CD14-positive monocyte (primary cell): ENCODE data around the gene GNB3. TPM values are rescaled to one million over a fixed set of nuclear protein-coding genes. Genes with fewer than 3 reads are reported as not detected.
A peak's percentile ranks its signal among the peaks of the same experiment; 100 is the strongest.

Experiments
- DNase-seq, 3 donors: peaks; one replicate each; pipeline ENCODE4 v3.0.0-alpha.2; 2011 to 2022
- H2AFZ ChIP-seq: 2 replicates; pipeline ENCODE4 v1.6.0; 2012; ENCODE audit warnings: mild to moderate bottlenecking, low read depth, low read length, inconsistent platforms; ENCODE audit not compliant: insufficient read depth, poor library complexity, severe bottlenecking
- H3K27ac ChIP-seq, 2 donors: 1 replicate in 1 of 2; 2 replicates in 1 of 2; pipeline ENCODE4 v1.5.1; 2012 to 2013; ENCODE audit warnings: low read length in 2 of 2, control low read depth in 1 of 2, inconsistent platforms in 1 of 2, low read depth in 1 of 2, mild to moderate bottlenecking in 1 of 2
- H3K27me3 ChIP-seq, 2 donors: one replicate each; pipeline versions ENCODE4 v1.6.0 to v1.6.1; 2011 to 2013; ENCODE audit warnings: low read length in 2 of 2; ENCODE audit not compliant: control insufficient read depth in 2 of 2, insufficient read depth in 2 of 2
- H3K36me3 ChIP-seq, 2 donors: replicated peaks in 1 of 2; 1 replicate in 1 of 2; 2 replicates in 1 of 2; pipeline versions ENCODE4 v1.5.1 to v1.6.1; 2012 to 2013; ENCODE audit warnings: low read length in 2 of 2, control low read depth in 1 of 2, inconsistent platforms in 1 of 2, mild to moderate bottlenecking in 1 of 2; ENCODE audit not compliant: insufficient read depth in 2 of 2, control insufficient read depth in 1 of 2
- H3K4me1 ChIP-seq, 2 donors: 1 replicate in 1 of 2; 2 replicates in 1 of 2; pipeline versions ENCODE4 v1.5.1 to v1.6.1; 2012 to 2013; ENCODE audit warnings: low read length in 2 of 2, control low read depth in 1 of 2, inconsistent platforms in 1 of 2, mild to moderate bottlenecking in 1 of 2, moderate library complexity in 1 of 2; ENCODE audit not compliant: insufficient read depth in 2 of 2, control insufficient read depth in 1 of 2
- H3K4me2 ChIP-seq: replicated peaks from 2 replicates; pipeline ENCODE3; 2012; ENCODE audit warnings: low read length, moderate library complexity, mild to moderate bottlenecking; ENCODE audit not compliant: poor library complexity, severe bottlenecking; ENCODE audit errors: extremely low read depth
- H3K4me3 ChIP-seq, 3 experiments: fragments of 200-600 bp in 1 of 3; sonication (generic) in 1 of 3; replicated peaks in 1 of 3; 1 replicate in 2 of 3; 2 replicates in 1 of 3; pipeline ENCODE4 v1.5.1; 2011 to 2013; ENCODE audit warnings: low read length in 3 of 3, mild to moderate bottlenecking in 3 of 3, control low read depth in 2 of 3, low read depth in 2 of 3, inconsistent platforms in 1 of 3, moderate library complexity in 1 of 3
- H3K79me2 ChIP-seq: 2 replicates; pipeline ENCODE4 v1.6.0; 2012; ENCODE audit warnings: mild to moderate bottlenecking, control low read depth, inconsistent platforms, low read length, moderate library complexity; ENCODE audit not compliant: insufficient read depth
- H3K9ac ChIP-seq: 2 replicates; pipeline ENCODE4 v1.6.0; 2017; ENCODE audit warnings: low read length, mild to moderate bottlenecking; ENCODE audit not compliant: insufficient read depth, poor library complexity, severe bottlenecking
- H3K9me3 ChIP-seq, 2 donors: replicated peaks in 1 of 2; 1 replicate in 1 of 2; 2 replicates in 1 of 2; pipeline versions ENCODE4 v1.5.1 to v1.6.1; 2012 to 2013; ENCODE audit warnings: low read length in 2 of 2, control low read depth in 1 of 2; ENCODE audit not compliant: control insufficient read depth in 1 of 2, insufficient read depth in 1 of 2
- H4K20me1 ChIP-seq: 2 replicates; pipeline ENCODE4 v1.6.0; 2012; ENCODE audit warnings: mild to moderate bottlenecking, low read length, control low read depth, moderate library complexity; ENCODE audit not compliant: insufficient read depth
- H3K27ac Mint-ChIP-seq, 7 donors: one replicate each; pipeline ENCODE4 v1.8.0; 2020; ENCODE audit warnings: mild to moderate bottlenecking in 7 of 7, mixed read lengths in 7 of 7, moderate library complexity in 6 of 7, inconsistent platforms in 2 of 7
- H3K27me3 Mint-ChIP-seq, 3 donors: one replicate each; pipeline ENCODE4 v1.8.0; 2021 to 2022; ENCODE audit warnings: low read depth in 3 of 3, mild to moderate bottlenecking in 3 of 3, mixed read lengths in 3 of 3, moderate library complexity in 3 of 3, inconsistent platforms in 1 of 3
- H3K36me3 Mint-ChIP-seq, 2 donors: one replicate each; pipeline ENCODE4 v1.8.0; 2020; ENCODE audit warnings: mixed read lengths in 2 of 2, inconsistent platforms in 1 of 2, mild to moderate bottlenecking in 1 of 2
- H3K4me1 Mint-ChIP-seq: one replicate; pipeline ENCODE4 v1.8.0; 2020; ENCODE audit warnings: mild to moderate bottlenecking, mixed read lengths
- H3K4me3 Mint-ChIP-seq, 2 donors: one replicate each; pipeline ENCODE4 v1.8.0; 2020; ENCODE audit warnings: mild to moderate bottlenecking in 2 of 2, mixed read lengths in 2 of 2, moderate library complexity in 1 of 2
- H3K9me3 Mint-ChIP-seq, 7 donors: one replicate each; pipeline ENCODE4 v1.8.0; 2020 to 2022; ENCODE audit warnings: mixed read lengths in 7 of 7, mild to moderate bottlenecking in 6 of 7, moderate library complexity in 6 of 7, inconsistent platforms in 2 of 7
- WGBS: methylation state at CpG from one replicate; pipeline ENCODE4 v1.1.5; 2013; ENCODE audit warnings: missing lambda C conversion rate; ENCODE audit not compliant: insufficient coverage; 5-methylcytosine and 5-hydroxymethylcytosine counted together
- intact Hi-C, 2 donors: fragments of 100-400 bp; cut with micrococcal nuclease; formaldehyde crosslinking; loops; one replicate each; pipeline versions ENCODE4 v1.15.0 to v1.15.1; 2023
- polyA plus RNA-seq, 3 donors: library from polyadenylated mRNA; depleted of rRNA in 1 of 3; unstranded in 2 of 3; stranded (reverse) in 1 of 3; fragments of 300-500 nt in 2 of 3; fragments of >200 nt in 1 of 3; fragmentation: Illumina TruSeq in 2 of 3; gene quantifications; 1 replicate in 2 of 3; 2 replicates in 1 of 3; pipeline ENCODE4 v1.2.3, GENCODE V29; 2012 to 2021
- TF ChIP-seq, protein P1 (sequence below): fragments of 200-600 bp; IDR thresholded peaks from one replicate; pipeline ENCODE4 v1.8.0; 2022; ENCODE audit warnings: antibody characterized with exemption, mild to moderate bottlenecking

Gene GNB3
- polyA plus RNA-seq, 3 donors: 0.31 TPM; not detected in 2

DNA sequence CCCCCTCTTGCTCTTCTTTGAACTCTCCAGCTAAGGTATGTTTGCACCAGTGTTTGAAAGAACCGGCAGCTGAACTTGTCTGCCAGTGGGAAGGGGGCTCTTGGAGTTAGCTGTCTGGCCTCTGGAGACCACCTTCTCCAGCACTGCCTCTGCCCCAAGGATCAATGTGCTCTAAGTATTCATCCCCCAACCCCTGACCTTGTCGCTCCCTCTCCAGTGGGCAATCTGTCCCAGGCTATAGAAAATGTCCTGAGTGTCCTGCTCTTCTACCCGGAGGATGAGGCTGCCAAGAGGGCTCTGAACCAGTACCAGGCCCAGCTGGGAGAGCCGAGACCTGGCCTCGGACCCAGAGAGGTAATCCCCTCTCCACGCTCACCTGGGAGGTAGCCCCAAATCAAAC, 9.7 kb upstream of the GNB3 start:
- Mint-ChIP-seq H3K4me1 (peaks cover 18% of the 10 kb centered on the region), H3K9me3 (peaks cover 0 to 12% (median 8%) of the 10 kb centered on the region in 7 donors), H3K27ac (no peak overlapping the region), H3K36me3 (peaks cover 6 to 13% of the 10 kb centered on the region in 2 donors), H3K4me3 (peak overlapping the region in 1 of 2 donors; percentile 70), H3K27me3 (peaks cover 46 to 55% (median 49%) of the 10 kb centered on the region in 3 donors)
- DNase-seq: no peak
- no peak overlapping the region for H3K27ac ChIP-seq
- H2AFZ ChIP-seq: no peak overlapping the region
- H3K79me2 ChIP-seq: no peaks in the 10 kb centered on the region
- H3K9me3 ChIP-seq: peaks cover 0 to 6% of the 10 kb centered on the region in 2 donors
- H3K27me3 ChIP-seq: peaks cover 12 to 47% of the 10 kb centered on the region in 2 donors
- no peak overlapping the region for H3K4me2 ChIP-seq
- H3K36me3 ChIP-seq: no peaks in the 10 kb centered on the region
- peaks cover 18 to 29% of the 10 kb centered on the region in 2 donors for H3K4me1 ChIP-seq
- H3K4me3 ChIP-seq: no peak overlapping the region
- intact Hi-C loops: no loop called here
- peaks cover 17% of the 10 kb centered on the region for H4K20me1 ChIP-seq
- WGBS: 97% methylated on average over 5 of the region's 6 CpGs
- TF ChIP-seq, protein P1, sequence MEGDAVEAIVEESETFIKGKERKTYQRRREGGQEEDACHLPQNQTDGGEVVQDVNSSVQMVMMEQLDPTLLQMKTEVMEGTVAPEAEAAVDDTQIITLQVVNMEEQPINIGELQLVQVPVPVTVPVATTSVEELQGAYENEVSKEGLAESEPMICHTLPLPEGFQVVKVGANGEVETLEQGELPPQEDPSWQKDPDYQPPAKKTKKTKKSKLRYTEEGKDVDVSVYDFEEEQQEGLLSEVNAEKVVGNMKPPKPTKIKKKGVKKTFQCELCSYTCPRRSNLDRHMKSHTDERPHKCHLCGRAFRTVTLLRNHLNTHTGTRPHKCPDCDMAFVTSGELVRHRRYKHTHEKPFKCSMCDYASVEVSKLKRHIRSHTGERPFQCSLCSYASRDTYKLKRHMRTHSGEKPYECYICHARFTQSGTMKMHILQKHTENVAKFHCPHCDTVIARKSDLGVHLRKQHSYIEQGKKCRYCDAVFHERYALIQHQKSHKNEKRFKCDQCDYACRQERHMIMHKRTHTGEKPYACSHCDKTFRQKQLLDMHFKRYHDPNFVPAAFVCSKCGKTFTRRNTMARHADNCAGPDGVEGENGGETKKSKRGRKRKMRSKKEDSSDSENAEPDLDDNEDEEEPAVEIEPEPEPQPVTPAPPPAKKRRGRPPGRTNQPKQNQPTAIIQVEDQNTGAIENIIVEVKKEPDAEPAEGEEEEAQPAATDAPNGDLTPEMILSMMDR: no peak
- H3K9ac ChIP-seq: no peak overlapping the region

DNA sequence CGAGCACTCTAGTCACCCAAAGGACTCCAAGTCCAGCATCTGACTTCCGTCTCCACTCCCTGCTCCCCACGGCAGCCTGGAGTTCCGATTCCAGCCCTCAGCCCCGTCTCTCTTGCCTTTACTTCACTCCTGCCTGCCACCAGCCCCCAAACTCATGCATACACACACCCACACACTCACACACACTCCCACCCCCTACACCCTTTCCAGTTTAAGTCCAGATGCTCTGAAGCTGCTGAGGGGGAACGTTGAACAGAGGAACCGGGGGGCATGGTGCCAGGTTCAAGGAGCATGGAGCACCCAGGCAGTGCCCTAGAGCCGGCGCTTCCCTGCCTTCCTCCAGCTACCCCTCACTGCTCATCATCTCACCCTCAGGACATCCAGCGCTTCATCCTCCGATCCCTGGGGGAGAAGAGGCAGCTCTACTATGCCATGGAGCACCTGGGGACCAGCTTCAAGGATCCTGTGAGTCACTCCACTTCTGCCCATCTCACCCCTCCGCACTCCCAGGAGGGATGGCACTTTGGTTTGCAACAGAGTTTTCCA, 9.2 kb upstream of the GNB3 start:
- intact Hi-C loops: no loop called here
- Histone ChIP-seq H2AFZ (no peak overlapping the region), H3K4me1 (peaks cover 18 to 29% of the 10 kb centered on the region in 2 donors), H3K27ac (no peak overlapping the region), H3K4me3 (no peak overlapping the region), H3K79me2 (no peaks in the 10 kb centered on the region), H3K27me3 (peaks cover 12 to 42% of the 10 kb centered on the region in 2 donors), H4K20me1 (peaks cover 11% of the 10 kb centered on the region), H3K36me3 (no peaks in the 10 kb centered on the region), H3K4me2 (no peak overlapping the region), H3K9ac (no peak overlapping the region), H3K9me3 (peaks cover 0 to 6% of the 10 kb centered on the region in 2 donors)
- peaks cover 43 to 50% (median 44%) of the 10 kb centered on the region in 3 donors for H3K27me3 Mint-ChIP-seq
- WGBS: 96% methylated on average over 12 of the region's 12 CpGs
- no peak for DNase-seq
- H3K27ac Mint-ChIP-seq: no peak overlapping the region
- peaks cover 5 to 13% of the 10 kb centered on the region in 2 donors for H3K36me3 Mint-ChIP-seq
- no peak overlapping the region for H3K4me3 Mint-ChIP-seq
- TF ChIP-seq, protein P1: no peak
- peaks cover 18% of the 10 kb centered on the region for H3K4me1 Mint-ChIP-seq
- peaks cover 0 to 12% (median 8%) of the 10 kb centered on the region in 7 donors for H3K9me3 Mint-ChIP-seq
